ENCODE data around the gene MRC2. TPM values are rescaled to one million over a fixed set of nuclear protein-coding genes. Genes with fewer than 3 reads are reported as not detected.

Gene MRC2
- total RNA-seq, 1 experiment from 2014 or later, result 34.3 TPM

DNA sequence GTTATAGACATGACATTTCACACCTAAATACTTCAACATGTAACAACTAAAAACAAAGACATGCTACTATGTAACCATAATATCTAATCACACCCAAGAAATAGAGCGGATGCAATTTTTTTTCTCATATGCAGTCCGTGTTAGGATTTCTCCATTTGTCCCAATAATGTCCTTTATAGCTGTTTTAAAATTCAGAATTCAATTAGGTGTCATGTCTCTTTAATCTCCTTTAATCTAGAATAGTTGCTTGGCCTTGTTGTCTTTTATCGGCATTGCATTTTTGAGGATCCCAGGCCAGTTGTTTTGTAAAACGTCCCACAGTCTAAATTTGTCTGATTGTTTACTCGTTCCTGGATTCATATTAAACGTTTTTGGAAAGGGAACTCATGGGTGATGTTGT, 14.5 kb downstream of the MRC2 start:
- TF ChIP-seq EZH2 (IDR thresholded peaks at IDR 0.05; ENCODE audit: borderline replicate concordance, low read depth, low read length, poor library complexity, severe bottlenecking), result no peak
- TF ChIP-seq, protein P1, sequence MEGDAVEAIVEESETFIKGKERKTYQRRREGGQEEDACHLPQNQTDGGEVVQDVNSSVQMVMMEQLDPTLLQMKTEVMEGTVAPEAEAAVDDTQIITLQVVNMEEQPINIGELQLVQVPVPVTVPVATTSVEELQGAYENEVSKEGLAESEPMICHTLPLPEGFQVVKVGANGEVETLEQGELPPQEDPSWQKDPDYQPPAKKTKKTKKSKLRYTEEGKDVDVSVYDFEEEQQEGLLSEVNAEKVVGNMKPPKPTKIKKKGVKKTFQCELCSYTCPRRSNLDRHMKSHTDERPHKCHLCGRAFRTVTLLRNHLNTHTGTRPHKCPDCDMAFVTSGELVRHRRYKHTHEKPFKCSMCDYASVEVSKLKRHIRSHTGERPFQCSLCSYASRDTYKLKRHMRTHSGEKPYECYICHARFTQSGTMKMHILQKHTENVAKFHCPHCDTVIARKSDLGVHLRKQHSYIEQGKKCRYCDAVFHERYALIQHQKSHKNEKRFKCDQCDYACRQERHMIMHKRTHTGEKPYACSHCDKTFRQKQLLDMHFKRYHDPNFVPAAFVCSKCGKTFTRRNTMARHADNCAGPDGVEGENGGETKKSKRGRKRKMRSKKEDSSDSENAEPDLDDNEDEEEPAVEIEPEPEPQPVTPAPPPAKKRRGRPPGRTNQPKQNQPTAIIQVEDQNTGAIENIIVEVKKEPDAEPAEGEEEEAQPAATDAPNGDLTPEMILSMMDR (conservative IDR thresholded peaks at IDR 0.05; ENCODE audit: low read depth, low read length), result no peak
- Histone ChIP-seq H3K36me3 (ENCODE audit: insufficient read depth, low read length, poor library complexity, severe bottlenecking) (no peaks in the 10 kb centered on the region), H3K4me3 (ENCODE audit: low read depth, low read length, poor library complexity, severe bottlenecking) (no peak overlapping the region), H3K27me3 (replicated peaks; ENCODE audit: insufficient read depth, low read depth, low read length, poor library complexity) (no peaks in the 10 kb centered on the region), H3K4me1 (ENCODE audit: insufficient read depth, low read length, poor library complexity, severe bottlenecking) (no peaks in the 10 kb centered on the region), H3K27ac (ENCODE audit: low read depth, low read length, poor library complexity, severe bottlenecking) (no peak overlapping the region), H3K9me3 (ENCODE audit: low read depth, low read length, poor library complexity, severe bottlenecking) (no peaks in the 10 kb centered on the region)
- intact Hi-C loops (cut with micrococcal nuclease; ENCODE audit: unreplicated experiment), result no loop called here
- DNase-seq (ENCODE audit: low spot score), result no peak
- CTCF ChIA-PET, result no interaction called here
- POLR2A ChIA-PET (ENCODE audit: low non-redundant PET), result no interaction called here
- no TSS peak for BruUV-seq (replicated peaks)

DNA sequence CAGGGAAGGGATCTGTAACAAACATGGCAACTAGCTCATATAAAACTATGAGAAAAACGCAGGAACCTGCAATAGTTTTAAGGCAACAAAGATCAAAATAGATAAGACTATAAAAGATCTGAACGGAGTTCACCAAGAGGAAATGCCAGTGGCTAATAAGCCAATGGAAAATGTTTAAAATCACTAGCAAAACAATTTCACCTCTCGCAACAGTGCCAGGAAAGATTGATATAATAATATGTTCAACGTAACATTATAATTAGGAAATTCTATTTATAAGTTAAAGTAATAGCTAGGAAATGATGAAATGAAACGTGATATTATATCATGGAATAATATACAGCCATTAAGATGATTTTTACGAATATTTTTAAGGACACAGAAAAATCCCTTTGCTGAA, 16.0 kb downstream of the MRC2 start:
- ChIA-PET CTCF (no interaction called here), POLR2A (ENCODE audit: low non-redundant PET) (no interaction called here)
- no peaks in the 10 kb centered on the region for H3K27me3 ChIP-seq (replicated peaks; ENCODE audit: insufficient read depth, low read depth, low read length, poor library complexity)
- BruUV-seq (replicated peaks), result no TSS peak
- no peak overlapping the region for H3K27ac ChIP-seq (ENCODE audit: low read depth, low read length, poor library complexity, severe bottlenecking)
- TF ChIP-seq, protein P1 (conservative IDR thresholded peaks at IDR 0.05; ENCODE audit: low read depth, low read length), result no peak
- no peak for TF ChIP-seq EZH2 (IDR thresholded peaks at IDR 0.05; ENCODE audit: borderline replicate concordance, low read depth, low read length, poor library complexity, severe bottlenecking)
- H3K4me1 ChIP-seq (ENCODE audit: insufficient read depth, low read length, poor library complexity, severe bottlenecking), result no peaks in the 10 kb centered on the region
- no peaks in the 10 kb centered on the region for H3K9me3 ChIP-seq (ENCODE audit: low read depth, low read length, poor library complexity, severe bottlenecking)
- no peak for DNase-seq (ENCODE audit: low spot score)
- H3K36me3 ChIP-seq (ENCODE audit: insufficient read depth, low read length, poor library complexity, severe bottlenecking), result no peaks in the 10 kb centered on the region
- intact Hi-C loops (cut with micrococcal nuclease; ENCODE audit: unreplicated experiment), result no loop called here
- no peak overlapping the region for H3K4me3 ChIP-seq (ENCODE audit: low read depth, low read length, poor library complexity, severe bottlenecking)

DNA sequence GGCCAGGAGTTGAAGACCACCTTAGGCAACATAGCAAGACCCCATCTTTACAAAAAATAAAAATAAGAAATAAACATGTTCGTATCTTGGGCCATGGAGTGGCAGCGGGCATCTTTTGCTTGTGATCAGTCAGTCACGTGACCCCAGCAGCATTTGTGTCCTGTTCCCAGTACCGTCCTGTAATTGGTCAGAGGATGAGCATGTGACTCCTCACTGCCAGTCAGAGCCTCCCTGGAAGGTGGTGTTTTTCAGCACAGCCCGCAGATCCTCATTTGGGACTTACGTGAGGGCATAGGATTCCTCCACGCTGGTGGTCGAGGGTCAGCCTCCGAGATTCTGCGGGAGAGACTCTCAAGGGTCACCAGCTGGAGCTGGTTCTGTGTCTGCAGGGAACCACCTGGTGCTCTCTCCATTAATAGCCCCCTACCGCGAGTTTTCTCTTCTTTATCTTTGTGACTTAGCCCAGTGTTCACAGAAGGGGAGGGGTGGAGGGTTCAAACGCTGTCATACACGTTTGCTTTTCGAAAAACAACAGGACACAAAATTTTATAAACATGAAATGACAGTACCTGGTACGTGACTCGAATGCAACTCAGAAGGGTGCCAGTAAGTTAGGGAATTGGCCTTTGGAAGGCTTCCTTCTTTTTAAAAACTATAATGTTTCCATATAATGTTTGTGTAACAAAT, 17.2 kb downstream of the MRC2 start:
- POLR2A ChIA-PET (ENCODE audit: low non-redundant PET), result no interaction called here
- Histone ChIP-seq H3K9me3 (ENCODE audit: low read depth, low read length, poor library complexity, severe bottlenecking) (no peaks in the 10 kb centered on the region), H3K27me3 (replicated peaks; ENCODE audit: insufficient read depth, low read depth, low read length, poor library complexity) (no peaks in the 10 kb centered on the region), H3K4me3 (ENCODE audit: low read depth, low read length, poor library complexity, severe bottlenecking) (no peak overlapping the region), H3K4me1 (ENCODE audit: insufficient read depth, low read length, poor library complexity, severe bottlenecking) (no peaks in the 10 kb centered on the region), H3K27ac (ENCODE audit: low read depth, low read length, poor library complexity, severe bottlenecking) (no peak overlapping the region), H3K36me3 (ENCODE audit: insufficient read depth, low read length, poor library complexity, severe bottlenecking) (no peaks in the 10 kb centered on the region)
- no TSS peak for BruUV-seq (replicated peaks)
- DNase-seq (ENCODE audit: low spot score), result no peak
- intact Hi-C loops (cut with micrococcal nuclease; ENCODE audit: unreplicated experiment), result no loop called here
- TF ChIP-seq EZH2 (IDR thresholded peaks at IDR 0.05; ENCODE audit: borderline replicate concordance, low read depth, low read length, poor library complexity, severe bottlenecking), result no peak
- TF ChIP-seq, protein P1 (conservative IDR thresholded peaks at IDR 0.05; ENCODE audit: low read depth, low read length), result no peak
- CTCF ChIA-PET, result no interaction called here
